GM20000 (cell line): ENCODE results near the gene KLK8.

Experiments
- DNase-seq: peaks from one replicate; pipeline ENCODE4 v3.0.0; 2012; ENCODE audit warnings: low spot score
- TF ChIP-seq, protein P1 (sequence below): IDR thresholded peaks from 2 replicates; pipeline ENCODE4 v1.5.1; 2012; ENCODE audit warnings: mild to moderate bottlenecking, control low read depth; ENCODE audit errors: extremely low read depth, missing control alignments

The KLK8 gene

DNA sequence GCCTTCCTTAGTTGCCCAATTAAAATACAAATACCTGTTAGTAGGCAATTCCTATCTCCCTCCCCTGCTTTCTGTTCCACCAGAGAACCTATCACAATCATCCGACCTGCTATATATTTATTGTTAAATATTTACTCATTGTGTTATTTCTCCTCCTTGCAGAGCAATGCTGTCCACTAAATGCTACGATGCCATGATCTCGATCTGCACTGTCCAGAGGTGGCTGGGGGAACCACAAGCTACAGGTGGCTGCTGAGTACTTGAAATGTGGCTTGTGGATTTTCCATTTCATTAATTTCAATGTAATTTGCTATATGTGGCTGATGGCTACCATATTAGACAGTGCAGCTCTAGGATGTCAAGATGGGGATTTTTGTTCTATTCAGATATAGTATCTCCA is 37.1 kb downstream of the KLK8 start:
- no peak for DNase-seq
- TF ChIP-seq, protein P1, sequence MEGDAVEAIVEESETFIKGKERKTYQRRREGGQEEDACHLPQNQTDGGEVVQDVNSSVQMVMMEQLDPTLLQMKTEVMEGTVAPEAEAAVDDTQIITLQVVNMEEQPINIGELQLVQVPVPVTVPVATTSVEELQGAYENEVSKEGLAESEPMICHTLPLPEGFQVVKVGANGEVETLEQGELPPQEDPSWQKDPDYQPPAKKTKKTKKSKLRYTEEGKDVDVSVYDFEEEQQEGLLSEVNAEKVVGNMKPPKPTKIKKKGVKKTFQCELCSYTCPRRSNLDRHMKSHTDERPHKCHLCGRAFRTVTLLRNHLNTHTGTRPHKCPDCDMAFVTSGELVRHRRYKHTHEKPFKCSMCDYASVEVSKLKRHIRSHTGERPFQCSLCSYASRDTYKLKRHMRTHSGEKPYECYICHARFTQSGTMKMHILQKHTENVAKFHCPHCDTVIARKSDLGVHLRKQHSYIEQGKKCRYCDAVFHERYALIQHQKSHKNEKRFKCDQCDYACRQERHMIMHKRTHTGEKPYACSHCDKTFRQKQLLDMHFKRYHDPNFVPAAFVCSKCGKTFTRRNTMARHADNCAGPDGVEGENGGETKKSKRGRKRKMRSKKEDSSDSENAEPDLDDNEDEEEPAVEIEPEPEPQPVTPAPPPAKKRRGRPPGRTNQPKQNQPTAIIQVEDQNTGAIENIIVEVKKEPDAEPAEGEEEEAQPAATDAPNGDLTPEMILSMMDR: no peak

DNA sequence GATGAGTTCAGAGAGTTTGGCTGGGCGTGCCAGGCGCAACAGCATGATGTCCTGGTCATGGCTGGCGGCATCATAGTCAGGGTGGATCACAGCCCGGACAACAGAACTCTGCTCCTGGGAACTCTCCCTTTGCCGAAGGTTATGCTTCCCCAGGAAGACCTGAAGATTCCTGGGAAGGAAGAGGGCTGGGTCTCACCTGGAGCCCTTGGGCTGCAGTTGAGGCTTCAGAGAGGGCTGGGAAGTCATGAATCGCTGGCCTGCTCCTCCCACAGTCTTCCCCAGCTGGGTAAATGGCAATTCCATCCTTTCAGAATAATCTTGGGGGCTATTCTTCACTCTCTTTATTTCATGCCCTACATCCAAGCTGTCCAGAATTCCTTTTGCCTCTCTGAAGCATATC is 38.0 kb downstream of the KLK8 start:
- DNase-seq: no peak
- TF ChIP-seq, protein P1: no peak

DNA sequence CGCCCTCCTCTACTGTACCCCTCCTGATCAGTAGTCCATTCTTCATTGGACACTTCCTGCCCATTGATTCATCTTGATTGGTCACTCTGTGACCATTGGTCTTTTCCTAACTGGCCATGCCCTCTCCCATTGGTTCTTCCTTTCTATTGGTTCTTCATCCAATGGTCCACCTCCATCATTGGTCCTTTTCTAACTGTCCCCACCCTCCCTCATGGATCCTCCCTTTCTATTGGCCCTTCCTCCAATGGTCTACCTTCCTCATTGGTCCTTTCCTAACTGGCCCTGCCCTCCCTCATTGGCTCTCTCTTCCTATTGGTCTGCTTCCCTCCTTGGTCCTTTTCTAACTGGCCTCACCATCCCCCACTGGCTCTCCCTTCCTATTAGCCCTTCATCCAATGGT is 39.2 kb downstream of the KLK8 start:
- no peak for DNase-seq
- TF ChIP-seq, protein P1: no peak

DNA sequence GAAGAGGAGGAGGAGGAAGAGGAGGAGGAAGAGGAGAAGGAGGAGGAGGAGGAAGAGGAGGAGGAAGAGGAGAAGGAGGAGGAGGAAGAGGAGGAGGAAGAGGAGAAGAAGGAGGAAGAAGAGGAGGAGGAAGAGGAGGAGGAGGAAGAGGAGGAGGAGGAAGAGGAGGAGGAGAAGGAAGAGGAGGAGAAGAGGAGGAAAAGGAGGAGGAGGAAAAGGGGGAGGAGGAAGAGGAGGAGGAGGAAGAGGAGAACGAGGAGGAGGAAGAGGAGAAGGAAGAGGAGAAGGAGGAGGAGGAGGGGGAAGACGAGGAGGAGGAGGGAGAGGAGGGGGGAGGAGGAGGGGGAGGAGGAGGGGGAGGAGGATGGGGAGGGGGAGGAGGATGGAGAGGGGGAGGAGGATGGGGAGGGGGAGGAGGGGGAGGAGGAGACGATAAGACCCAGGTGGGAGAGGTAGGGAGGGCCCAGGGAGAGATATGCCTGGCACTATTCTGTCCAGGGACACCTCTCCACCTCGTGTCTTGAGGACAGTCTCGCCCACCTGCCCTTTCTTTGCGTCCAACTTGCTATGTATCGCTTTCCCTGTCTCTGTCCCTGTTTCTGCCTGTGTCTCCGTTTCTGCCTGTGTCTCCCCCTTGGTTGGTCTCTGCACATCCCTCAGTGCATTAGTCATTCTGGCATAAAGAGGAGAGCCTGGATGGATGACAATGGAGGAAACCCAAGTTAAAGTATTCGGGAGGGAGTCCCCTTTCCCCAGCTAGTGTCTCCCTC is 41.5 kb downstream of the KLK8 start:
- no peak for DNase-seq
- TF ChIP-seq, protein P1: no peak

DNA sequence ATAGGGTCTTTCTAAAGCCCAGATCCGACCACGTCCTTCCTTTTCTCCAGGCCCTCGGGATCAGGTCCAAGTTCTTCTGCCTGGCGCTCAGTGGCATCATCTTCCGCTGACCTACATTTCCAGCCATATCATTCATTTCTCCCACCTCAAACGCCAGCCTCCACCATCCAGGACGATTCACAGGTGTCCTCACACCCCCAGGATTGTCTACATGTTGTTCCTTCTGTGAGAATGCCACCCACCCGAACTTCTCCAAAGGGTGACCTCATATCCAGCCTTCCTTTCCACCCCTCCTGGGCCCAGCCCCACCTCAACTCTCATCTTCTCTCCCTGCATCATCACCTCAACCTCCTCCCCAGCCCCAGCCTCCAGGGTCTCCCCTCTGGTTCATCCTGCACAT is 43.8 kb downstream of the KLK8 start:
- DNase-seq: no peak
- TF ChIP-seq, protein P1: no peak

DNA sequence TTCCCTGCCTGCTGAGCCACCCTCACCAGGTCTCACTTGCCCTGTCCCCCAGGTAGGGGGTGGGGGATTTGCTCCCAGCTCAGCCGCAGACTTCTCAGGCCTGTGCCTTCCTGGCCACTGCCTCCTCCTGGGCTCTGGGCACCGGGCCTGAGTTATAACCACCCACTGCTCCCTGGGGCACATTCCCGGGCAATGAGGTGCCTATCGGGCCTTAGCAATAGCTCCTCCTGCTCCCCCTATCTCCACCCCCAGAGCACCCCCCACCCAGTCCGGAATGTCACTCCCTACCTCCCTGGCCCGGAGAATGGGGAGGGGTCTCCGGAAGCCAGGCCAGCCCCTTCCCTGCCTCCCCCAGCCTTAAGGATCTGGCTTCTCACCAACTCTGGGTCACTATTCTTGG is 48.5 kb downstream of the KLK8 start, which contains the start of gene KLK5:
Gene KLK5, minus strand, starts transcription at position 129 of the 400 bp plus-strand sequence. CDS start 381 bp downstream, outside the sequence.
- DNase-seq: no peak
- TF ChIP-seq, protein P1: no peak

DNA sequence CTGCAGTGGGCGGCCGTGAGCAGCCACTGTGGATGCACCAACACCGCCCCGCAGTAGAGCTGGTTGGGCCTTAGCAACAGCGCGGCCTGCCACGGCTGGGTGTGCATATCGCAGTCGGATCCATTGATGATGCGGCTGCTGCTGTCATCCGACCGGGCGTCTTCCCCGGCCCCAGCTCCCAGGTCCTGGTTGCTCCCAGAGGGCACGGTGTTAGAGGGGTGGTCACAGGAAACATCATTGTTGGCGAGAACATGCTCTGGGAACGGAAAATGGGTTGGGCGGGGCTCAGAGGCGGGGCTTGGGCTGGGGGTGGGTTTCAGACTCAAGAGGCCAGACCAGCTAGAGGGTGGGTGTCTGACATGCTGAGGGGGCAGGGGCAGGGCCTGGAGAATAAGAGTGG is 51.5 kb downstream of the KLK8 start:
- no peak for DNase-seq

More for the DNA sequence above, 51.5 kb downstream of the KLK8 start:
- TF ChIP-seq, protein P1: no peak
